Neural crest cell (in vitro differentiated cells): ENCODE data around the gene RAB29. TPM values are rescaled to one million over a fixed set of nuclear protein-coding genes. Genes with fewer than 3 reads are reported as not detected.
"Not testable (repeated sequence)": the region's sequence is repeated elsewhere in the genome, so short reads cannot be mapped to it uniquely, and the experiment has no call there.

ENCODE experiments used
- DNase-seq: peaks from one replicate; pipeline ENCODE4 v3.0.0; 2021; ENCODE audit warnings: low read depth, mixed read lengths, low spot score
- H3K27ac Mint-ChIP-seq: one replicate; pipeline ENCODE4 v1.8.0; 2021; ENCODE audit warnings: mild to moderate bottlenecking, mixed read lengths; ENCODE audit not compliant: unreplicated experiment
- H3K27me3 Mint-ChIP-seq: 2 replicates; pipeline ENCODE4 v1.8.0; 2021; ENCODE audit warnings: low read depth, mild to moderate bottlenecking, mixed read lengths
- H3K36me3 Mint-ChIP-seq: 2 replicates; pipeline ENCODE4 v1.8.0; 2021; ENCODE audit warnings: low read depth, mild to moderate bottlenecking, mixed read lengths
- H3K4me1 Mint-ChIP-seq: 2 replicates; pipeline ENCODE4 v1.8.0; 2021; ENCODE audit warnings: mixed read lengths
- H3K4me3 Mint-ChIP-seq: one replicate; pipeline ENCODE4 v1.8.0; 2021; ENCODE audit warnings: mild to moderate bottlenecking, mixed read lengths
- H3K9me3 Mint-ChIP-seq: 2 replicates; pipeline ENCODE4 v1.8.0; 2021; ENCODE audit warnings: mixed read lengths
- CTCF ChIP-seq: fragments of 200-600 bp; sonication (generic); conservative IDR thresholded peaks from 2 replicates; pipeline ENCODE4 v1.5.0; 2021; ENCODE audit warnings: antibody characterized with exemption, mild to moderate bottlenecking
- total RNA-seq: library from RNA; stranded (reverse); gene quantifications from 2 replicates; pipeline ENCODE4 v1.2.1, GENCODE V29; 2021

Gene RAB29
- total RNA-seq, 1 donor from 2014 or later: 9.0 TPM

DNA sequence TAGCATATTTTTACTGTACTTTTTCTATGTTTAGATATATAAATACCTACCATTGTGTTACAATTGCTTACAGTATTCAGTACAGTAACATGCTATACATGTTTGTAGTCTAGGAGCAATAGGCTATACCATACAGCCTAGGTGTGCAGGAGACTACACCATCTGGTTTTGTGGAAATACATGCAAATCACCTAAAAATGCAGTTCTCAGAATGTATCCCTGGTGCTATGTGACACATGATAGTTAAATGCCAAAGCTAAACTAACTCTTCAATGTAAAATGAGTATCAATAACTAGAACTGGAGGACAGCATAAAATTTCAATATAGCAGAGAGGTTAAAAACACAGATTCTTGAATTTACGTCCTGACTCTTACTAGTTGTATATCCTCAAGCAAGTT is 40.1 kb downstream of the RAB29 start:
- no peak overlapping the region for H3K27ac Mint-ChIP-seq

DNA sequence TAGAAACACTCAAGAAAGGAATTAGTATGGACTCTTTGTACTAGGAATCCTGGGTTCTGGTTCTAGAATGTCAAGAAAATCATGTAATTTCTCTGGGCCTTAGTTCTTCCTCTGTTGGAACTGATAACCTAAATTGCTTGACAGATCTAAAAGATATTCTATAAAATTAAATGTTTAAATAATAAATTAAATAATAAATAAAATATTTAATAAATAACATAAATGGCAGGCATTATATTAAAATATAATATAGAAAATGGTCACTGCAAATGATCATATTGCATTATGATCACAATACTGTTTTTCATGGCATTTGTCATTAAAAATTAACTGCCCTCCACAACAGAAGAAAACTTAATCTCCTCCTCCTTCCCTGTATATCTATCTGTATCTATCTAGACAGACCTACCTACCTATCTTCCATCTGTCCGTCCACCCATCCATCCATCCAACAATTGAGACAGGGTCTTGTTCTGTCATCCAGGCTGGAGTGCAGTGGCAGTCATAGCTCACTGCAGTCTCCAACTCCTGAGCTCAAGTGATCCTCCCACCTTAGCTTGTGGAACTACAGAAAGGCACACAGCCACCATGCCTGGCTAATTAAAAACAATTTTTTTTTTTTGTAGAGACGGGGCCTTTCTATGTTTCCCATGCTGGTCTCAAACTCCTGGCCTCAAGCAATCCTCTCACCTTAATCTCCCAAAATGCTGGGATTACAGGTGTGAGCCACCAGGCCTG is 41.7 kb downstream of the RAB29 start:
- Mint-ChIP-seq H3K4me1 (peaks cover 23% of the 10 kb centered on the region), H3K27ac (no peak overlapping the region)

More for the DNA sequence above, 40.1 kb downstream of the RAB29 start:
- Mint-ChIP-seq H3K36me3 (peaks cover 16% of the 10 kb centered on the region), H3K4me1 (peaks cover 27% of the 10 kb centered on the region), H3K4me3 (no peak overlapping the region), H3K9me3 (no peaks in the 10 kb centered on the region), H3K27me3 (no peaks in the 10 kb centered on the region)
- no peak for TF ChIP-seq CTCF
- DNase-seq: no peak

DNA sequence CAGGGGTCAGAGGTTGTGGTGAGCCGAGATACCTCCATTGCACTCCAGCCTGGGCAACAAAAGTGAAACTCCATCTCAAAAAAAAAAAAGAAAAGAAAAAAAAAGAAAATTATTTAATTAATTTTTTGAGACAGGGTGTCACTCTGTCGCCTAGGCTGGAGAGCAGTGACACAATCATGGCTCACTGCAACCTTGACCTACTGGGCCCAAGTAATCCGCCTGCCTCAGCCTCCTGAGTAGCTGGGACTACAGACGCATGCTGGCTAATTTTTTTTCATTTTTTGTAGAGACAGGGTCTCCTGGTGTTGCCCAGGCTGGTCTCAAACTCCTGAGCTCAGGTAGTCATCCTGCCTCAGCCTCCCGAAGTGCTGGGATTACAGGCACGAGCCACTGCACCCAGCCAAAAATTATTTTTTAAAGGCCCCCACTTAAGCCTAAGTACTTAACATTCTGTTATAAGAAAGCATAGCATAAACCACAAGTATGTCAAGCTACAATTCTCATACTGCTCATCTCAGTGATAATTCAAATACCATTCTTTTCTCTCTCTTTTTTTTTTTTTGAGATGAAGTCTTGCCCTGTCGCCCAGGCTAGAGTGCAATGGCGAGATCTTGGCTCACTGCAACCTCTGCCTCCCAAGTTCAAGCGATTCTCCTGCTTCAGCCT is 45.2 kb downstream of the RAB29 start:
- H3K9me3 Mint-ChIP-seq: no peaks in the 10 kb centered on the region
- TF ChIP-seq CTCF: no peak
- DNase-seq: no peak
- peaks cover 17% of the 10 kb centered on the region for H3K4me1 Mint-ChIP-seq
- no peaks in the 10 kb centered on the region for H3K27me3 Mint-ChIP-seq
- no peak overlapping the region for H3K4me3 Mint-ChIP-seq
- H3K36me3 Mint-ChIP-seq: peaks cover 16% of the 10 kb centered on the region
- H3K27ac Mint-ChIP-seq: no peak overlapping the region

More for the DNA sequence above, 41.7 kb downstream of the RAB29 start:
- H3K9me3 Mint-ChIP-seq: no peaks in the 10 kb centered on the region
- peaks cover 16% of the 10 kb centered on the region for H3K36me3 Mint-ChIP-seq
- TF ChIP-seq CTCF: no peak
- DNase-seq: no peak
- H3K4me3 Mint-ChIP-seq: no peak overlapping the region
- no peaks in the 10 kb centered on the region for H3K27me3 Mint-ChIP-seq

GRCh38 chr1:205726619-205727125 is 48.6 kb downstream of the RAB29 start:
- Mint-ChIP-seq H3K36me3 (peaks cover 12% of the 10 kb centered on the region), H3K27ac (no peak overlapping the region), H3K4me1 (peaks cover 4% of the 10 kb centered on the region)

GRCh38 chr1:205725514-205725913 is 49.8 kb downstream of the RAB29 start:
- DNase-seq: no peak
- H3K4me1 Mint-ChIP-seq: peaks cover under 1% of the 10 kb centered on the region
- H3K4me3 Mint-ChIP-seq: no peak overlapping the region
- no peaks in the 10 kb centered on the region for H3K9me3 Mint-ChIP-seq
- no peaks in the 10 kb centered on the region for H3K27me3 Mint-ChIP-seq
- H3K36me3 Mint-ChIP-seq: peaks cover 9% of the 10 kb centered on the region
- H3K27ac Mint-ChIP-seq: no peak overlapping the region
- no peak for TF ChIP-seq CTCF

More at GRCh38 chr1:205726619-205727125, 48.6 kb downstream of the RAB29 start:
- Mint-ChIP-seq H3K27me3 (no peaks in the 10 kb centered on the region), H3K9me3 (no peaks in the 10 kb centered on the region), H3K4me3 (no peak overlapping the region)
- no peak for DNase-seq
- TF ChIP-seq CTCF: no peak

- peaks cover 18% of the 10 kb centered on the region for H3K36me3 Mint-ChIP-seq
- not testable (repeated sequence) for H3K9me3 Mint-ChIP-seq, H3K27ac Mint-ChIP-seq, H3K27me3 Mint-ChIP-seq, H3K4me3 Mint-ChIP-seq, H3K4me1 Mint-ChIP-seq, DNase-seq
These were observed 54.5 kb downstream of the RAB29 start for GRCh38 chr1:205720740-205721139.
